Cerebellar cortex (tissue), 1 donor: ENCODE measurements around the gene MAP4K1.
"Not testable (repeated sequence)": the region's sequence is repeated elsewhere in the genome, so short reads cannot be mapped to it uniquely, and the experiment has no call there.

Experiments
- DNase-seq: peaks from one replicate; pipeline ENCODE4 v3.0.0-alpha.2; 2015; ENCODE audit warnings: low spot score

MAP4K1 gene

DNA sequence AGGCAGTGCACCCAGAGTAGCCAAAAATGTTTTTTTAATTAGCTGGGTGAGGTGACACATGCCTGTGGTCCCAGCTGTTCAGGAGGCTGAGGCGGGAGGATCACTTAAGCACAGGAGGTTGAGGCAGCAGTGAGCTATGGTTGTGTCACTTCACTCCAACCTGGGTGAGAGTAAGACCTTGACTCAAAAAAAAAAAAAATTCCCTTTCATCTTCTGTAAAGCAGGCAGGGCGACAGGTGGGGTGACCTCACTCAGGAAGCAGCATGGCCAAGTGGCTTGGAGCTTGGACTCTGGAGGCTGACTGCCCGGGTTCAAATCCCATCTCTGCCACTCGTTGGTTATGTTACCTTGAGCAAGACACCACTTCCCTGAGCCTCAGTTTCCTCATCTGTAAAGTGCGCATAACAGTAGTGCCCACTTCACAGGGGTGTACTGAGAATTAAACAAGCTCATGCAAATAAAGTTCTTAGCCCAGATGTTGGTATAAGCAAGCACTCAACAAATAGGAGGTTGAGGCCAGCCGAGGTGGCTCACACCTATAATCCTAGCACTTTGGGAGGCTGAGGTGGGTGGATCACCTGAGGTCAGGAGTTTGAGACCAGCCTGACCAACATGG lies 48.3 kb downstream of the MAP4K1 start:
- no peak for DNase-seq

DNA sequence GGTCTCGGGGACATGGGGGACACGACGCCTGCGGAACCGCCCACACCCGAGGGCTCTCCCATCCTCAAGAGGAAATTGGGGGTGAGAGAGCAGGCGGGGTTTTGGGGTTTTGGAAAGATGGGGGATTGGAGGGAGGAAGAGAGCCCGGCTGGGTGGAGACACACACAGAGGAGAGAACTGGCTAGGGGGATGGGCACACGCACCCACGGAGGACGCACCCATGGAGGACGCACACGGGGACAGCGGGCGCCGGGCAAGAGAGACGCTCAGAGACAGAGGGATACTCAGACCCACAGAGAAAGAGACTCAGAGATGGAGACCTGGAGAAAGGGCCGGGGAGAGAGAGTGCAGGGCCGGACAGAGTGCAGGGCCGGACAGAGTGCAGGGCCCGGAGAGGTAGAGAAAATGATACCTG lies 52.1 kb downstream of the MAP4K1 start:
- DNase-seq: no peak

DNA sequence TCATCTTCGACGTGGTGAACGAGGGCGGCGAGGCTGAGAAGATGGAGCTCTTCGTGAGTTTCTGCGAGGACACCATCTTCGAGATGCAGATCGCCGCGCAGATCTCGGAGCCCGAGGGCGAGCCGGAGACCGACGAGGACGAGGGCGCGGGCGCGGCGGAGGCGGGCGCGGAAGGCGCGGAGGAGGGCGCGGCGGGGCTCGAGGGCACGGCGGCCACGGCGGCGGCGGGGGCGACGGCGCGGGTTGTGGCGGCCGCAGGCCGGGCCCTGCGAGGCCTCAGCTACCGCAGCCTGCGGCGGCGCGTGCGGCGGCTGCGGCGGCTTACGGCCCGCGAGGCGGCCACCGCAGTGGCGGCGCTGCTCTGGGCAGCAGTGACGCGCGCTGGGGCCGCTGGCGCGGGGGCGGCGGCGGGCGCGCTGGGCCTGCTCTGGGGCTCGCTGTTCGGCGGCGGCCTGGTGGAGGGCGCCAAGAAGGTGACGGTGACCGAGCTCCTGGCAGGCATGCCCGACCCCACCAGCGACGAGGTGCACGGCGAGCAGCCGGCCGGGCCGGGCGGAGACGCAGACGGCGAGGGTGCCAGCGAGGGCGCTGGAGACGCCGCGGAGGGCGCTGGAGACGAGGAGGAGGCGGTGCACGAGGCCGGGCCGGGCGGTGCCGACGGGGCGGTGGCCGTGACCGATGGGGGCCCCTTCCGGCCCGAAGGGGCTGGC lies 52.6 kb downstream of the MAP4K1 start:
- no peak for DNase-seq

DNA sequence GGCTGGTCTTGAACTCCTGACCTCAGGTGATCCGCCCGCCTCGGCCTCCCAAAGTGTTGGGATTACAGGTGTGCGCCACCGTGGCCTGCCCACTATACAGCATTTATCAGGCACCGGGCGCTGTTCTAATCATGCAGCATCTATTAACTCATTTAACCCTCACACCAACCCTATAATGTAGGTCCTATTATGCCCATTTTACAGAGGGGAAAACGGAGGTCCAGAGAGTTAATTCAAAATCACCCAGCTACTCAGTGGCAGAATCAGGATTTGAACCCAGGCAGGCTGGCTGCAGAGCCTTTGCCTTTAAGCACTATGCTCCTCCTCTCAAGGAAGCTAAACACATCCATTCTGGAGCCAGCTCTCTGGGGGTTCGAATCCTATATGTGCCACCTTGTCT lies 54.3 kb downstream of the MAP4K1 start:
- DNase-seq: no peak

DNA sequence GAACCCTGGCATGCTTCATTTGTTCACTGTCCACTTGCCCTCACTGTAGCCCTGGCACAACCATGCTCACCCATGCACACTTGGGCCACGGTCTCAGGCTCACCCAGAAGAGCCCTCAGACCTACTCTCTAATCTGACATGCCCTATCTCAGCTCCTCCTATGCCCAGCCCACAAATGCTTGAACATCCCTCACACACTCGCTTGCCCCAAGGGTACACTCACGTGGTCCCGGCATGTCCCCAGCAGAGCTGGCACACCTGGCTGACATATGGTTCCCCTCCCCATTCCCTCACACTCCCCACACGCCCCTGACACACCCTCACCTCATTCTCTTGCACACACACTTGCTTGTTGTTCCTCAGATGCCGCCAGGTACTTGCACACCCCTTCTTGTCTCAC lies 55.7 kb downstream of the MAP4K1 start:
- no peak for DNase-seq

DNA sequence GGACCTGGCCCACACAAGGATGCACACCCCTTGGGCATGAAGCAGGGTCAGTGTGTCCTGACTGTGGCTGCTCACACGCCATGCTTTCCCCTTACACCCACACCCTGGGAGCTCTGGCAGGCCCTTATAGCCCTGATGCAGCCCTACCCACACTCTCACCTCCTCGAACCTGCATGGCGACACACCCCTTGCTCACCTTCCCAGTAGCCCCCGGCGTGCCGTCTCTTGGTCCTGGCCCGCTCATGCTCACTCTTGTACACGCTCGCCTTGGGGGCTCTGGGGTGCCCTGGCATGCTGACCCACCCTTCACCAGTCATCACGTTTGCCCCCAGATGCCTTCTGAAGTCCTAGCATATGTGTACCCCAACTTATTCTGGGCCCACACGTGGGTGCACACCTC lies 56.1 kb downstream of the MAP4K1 start:
- DNase-seq: no peak

DNA sequence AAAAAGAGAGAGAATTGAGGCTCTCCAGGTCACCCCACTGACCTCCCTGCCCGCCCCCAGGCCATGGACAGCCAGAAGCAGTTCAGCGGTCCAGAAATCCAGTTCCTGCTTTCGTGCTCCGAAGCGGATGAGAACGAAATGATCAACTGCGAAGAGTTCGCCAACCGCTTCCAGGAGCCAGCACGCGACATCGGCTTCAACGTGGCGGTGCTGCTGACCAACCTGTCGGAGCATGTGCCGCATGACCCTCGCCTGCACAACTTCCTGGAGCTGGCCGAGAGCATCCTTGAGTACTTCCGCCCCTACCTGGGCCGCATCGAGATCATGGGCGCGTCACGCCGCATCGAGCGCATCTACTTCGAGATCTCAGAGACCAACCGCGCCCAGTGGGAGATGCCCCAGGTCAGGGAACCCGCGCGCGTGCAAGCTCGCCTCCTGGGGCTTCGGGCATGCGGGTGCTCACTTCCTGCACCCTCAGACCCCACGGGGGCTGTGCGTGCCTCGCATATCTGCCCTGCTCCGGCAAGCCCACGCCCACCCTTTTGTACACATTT lies 56.6 kb downstream of the MAP4K1 start:
- DNase-seq: no peak

DNA sequence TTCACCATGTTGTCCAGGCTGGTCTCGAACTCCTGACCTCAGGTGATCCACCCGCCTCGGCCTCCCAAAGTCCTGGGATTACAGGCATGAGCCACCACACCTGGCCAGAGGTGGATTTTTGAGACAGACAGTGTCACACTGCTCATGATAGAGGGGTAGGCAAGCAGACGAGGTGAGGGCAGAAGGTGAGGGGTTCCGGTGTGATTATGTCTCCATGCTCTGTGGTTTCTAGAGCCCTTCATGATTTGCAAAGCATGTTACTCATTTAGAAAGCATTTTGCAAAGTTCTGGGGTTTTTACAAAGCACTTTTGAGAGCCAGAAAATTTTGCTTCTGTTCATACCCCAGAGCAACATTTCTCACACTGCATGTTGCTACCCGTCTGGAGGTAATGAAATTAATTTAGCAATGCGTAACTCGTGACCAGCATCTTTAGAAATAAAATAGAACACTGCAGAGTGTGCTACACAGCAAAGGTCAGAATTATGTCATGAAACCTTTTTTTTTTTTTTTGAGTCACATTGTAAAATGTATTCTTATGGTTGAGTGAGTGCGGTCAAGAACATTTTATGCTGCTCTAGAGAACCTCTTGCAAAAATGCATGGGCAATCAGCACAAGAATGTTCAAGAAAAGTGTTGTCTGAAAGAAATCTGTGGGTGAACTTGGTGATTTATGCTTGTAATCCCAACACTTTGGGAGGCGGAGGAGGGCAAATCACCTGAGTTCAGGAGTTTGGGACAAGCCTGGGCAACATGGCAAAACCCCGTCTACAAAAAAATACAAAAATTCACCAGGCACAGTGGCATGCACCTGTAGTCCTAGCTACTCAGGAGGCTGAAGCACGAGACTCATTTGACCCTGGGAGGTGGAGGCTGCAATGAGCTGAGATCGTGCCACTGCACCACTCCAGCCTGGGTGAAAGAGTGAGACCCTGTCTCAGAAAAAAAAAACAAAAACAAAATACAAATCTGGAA lies 58.0 kb downstream of the MAP4K1 start:
- no peak for DNase-seq

DNA sequence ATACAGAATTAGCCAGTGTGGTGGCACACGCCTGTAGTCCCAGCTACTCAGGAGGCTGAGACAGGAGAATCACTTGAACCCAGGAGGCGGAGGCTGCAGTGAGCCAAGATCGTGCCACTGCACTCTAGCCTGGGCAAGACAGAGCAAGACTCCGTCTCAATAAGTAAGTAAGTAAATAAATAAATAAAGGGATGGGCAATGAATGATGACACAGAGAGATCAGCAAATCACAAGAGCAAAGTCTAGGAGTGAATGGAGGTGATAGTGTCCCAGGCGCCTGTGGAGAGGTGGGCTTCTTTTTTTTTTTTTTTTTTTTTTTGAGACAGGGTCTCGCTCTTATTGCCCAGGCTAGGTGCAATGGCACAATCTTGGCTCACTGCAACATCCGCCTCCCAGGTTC lies 58.8 kb downstream of the MAP4K1 start:
- DNase-seq: not testable (repeated sequence)

DNA sequence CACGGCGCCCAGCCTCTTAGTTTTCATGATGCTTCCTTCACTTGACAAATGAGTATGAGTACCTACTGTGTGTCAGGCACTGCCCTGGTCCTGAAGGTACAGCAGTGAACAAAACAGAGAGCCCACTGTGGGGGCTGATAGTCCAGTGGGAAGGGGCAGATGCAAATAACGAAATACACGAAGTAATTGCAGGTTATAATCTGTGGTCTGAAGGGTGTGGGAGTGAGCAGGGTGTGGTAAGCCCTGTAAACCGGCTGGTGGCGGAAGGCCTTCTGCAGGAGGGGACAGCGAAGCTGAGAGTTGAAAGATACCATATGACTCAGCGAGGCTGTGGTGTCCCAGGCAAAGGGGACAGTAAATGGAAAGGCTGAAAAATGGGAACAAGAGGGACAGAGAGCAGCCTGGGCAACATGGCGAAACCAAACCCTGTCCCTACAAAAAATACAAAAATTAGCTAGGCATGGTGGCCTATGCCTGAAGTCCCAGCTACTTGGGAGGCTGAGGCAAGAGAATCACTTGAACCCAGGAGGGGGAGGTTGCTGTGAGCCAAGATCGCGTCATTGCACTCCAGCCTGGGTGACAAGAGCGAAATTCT lies 60.5 kb downstream of the MAP4K1 start:
- no peak for DNase-seq

DNA sequence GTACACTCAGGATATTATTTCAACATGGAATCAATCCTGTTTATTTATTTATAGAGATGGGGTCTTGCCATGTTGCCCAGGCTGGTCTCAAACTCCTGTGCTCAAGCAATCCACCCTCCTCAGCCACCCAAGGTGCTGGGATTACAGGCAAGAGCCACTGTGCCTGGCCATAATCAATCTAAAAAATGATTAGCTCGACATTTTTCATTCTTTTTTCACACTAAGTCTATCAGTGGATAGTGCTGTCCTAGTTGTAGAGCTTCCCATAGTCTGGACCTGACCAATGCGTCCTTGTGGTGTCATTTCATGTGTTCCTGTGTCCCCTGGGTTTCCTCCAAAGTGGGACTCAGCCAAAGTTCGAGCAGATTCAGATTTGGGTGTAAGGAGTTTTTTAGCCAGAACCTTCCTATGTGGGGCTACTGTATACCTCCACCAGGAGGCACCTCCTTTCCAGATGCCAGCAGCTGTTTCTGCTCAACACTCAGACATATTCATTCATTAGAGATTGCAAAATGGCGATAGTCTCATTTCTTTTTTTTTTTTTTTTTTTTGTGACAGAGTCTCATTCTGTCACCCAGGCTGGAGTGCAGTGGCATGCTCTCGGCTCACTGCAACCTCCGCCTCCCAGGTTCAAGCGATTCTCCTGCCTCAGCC lies 61.1 kb downstream of the MAP4K1 start:
- DNase-seq: peak; percentile 7

DNA sequence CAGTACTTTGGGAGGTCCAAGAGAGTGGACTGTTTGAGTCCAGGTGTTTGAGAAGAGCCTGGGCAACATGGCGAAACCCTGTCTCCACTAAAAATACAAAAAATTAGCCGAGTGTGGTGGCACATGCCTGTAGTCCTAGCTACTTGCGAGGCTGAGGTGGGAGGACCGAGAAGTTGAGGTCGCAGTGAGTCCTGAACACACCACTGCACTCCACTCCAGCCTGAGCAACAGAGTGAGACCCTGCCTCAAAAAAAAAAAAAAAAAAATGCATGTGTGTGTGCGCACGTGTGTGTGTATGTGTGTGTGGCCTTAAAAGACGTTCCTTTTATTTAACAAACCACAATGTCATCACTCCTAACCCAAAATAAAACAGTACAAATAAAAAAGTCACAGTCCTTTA lies 62.6 kb downstream of the MAP4K1 start:
- DNase-seq: no peak

DNA sequence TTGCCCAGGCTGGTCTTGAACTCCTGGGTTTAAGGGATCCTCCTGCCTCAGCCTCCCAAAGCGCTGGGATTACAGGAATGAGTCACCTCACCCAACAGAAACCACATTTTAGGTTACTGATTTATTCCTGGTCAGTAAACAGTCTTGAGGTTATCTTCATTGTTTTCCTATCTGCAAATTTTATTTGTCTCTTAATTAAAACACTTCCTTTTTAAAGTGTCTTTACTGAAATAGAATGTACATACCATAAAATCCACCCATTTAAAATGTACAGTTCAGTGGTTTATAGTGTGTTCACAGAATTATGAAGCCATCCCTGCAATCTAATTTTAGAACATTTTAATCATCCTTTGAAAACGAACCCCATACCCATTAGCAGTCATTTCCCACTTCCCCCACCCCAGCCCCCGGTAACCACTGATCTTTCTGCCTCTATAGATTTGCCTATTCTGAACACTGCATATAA lies 63.0 kb downstream of the MAP4K1 start:
- DNase-seq: no peak

DNA sequence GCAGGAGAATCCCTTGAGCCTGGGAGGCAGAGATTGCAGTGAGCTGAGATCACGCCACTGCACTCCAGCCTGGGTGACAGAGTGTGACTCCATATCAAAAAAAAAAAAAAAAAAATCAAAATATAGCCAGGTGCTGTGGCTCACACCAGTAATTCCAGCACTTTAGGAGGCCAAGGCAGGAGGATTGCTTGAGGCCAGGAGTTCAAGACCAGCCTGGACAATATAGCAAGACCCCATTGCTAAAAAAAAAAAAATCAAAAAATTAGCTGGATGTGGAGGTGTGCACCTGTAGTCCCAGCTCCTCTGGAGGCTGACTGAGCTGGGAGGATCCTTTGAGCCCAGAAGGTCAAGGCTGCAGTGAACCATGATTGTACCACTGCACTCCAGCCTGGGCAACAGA lies 64.5 kb downstream of the MAP4K1 start:
- DNase-seq: not testable (repeated sequence)

DNA sequence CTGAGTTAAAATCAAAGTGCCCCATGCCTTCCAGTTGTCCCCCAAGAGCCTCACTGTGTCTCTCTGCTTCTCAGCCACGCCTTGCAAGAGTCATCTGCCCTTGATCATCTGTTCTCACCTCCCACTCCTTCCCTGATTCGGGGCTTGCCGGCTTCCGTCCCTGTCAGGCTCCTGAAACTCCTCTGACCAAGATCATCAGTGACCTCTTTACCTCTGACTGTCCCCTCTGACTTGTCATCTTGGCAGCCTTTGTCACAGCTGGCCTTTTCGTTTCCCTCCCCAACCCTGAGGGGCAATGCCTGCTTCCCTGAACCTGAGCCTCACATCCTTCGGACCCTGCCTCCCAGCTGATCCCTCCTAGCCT lies 66.3 kb downstream of the MAP4K1 start:
- DNase-seq: no peak

DNA sequence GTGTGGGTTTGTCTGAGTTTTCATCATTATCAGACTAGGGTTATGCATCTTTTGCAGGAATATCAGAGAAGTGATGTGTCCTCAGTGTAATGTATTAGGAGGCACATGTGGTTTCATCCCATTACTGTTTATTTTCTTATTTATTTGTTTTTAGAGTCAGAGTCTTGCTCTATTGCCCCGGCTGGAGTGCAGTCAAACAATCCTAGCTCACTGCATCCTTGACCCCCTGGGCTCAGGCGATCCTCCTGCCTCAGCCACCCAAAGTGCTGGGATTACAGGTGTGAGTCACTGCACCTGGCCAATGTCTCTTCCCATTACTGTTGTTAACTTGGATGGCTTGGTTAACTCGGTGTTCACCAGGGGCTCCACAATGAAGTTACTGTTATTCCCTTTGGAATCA lies 67.4 kb downstream of the MAP4K1 start:
- no peak for DNase-seq

DNA sequence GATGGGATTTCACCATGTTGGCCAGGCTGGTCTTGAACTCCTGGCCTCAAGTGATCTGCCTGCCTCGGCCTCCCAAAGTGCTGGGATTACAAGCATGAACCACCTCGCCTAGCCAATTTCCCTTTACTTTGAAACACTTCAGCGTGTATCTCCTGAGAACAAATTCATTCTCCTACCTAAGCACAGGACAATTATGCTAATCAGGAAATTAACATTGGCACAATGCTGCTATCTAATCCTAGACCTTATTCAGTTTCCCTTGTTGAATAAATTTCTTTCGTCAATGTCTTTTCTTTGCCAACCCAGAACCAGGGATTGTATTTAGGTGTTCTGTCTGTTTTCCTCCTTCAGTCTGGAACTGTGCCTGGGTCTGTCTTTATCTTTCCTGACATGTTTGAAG lies 67.8 kb downstream of the MAP4K1 start:
- no peak for DNase-seq

DNA sequence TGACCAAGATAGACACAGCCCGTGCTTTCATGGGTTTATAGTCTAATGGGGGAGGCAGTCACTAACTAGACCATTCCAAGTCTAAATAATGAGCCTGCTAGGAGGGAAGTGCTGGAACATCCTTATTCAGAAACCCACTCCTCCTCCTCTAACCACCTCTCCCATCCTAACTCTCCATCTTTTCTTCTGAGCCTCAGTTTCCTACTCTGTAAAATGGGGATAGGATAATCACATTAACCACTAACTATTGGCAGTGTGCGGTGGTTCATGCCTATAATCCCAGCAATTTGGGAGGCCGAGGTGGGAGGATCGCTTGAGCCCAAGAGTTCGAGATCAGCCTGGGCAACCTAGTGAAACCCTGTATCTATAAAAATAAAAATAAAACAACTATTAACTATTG lies 68.7 kb downstream of the MAP4K1 start:
- no peak for DNase-seq

DNA sequence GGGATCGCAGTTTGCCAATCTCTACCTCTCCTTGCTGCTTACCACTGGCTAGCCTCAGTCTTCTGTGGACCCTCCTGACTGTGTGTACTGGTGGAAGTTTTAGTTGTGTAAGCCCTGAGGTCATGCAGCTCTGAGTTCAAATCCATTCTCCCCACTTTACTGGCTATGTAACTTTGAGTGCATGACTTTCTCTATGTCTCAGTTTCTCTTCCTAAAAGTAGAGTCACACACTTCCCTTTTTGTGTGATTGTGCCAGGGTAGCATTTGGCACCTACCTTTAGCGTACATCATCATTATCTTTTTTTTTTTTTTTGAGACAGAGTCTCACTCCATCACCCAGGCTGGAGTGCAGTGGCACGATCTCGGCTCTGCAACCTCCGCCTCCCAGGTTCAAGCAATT lies 70.3 kb downstream of the MAP4K1 start:
- DNase-seq: no peak

DNA sequence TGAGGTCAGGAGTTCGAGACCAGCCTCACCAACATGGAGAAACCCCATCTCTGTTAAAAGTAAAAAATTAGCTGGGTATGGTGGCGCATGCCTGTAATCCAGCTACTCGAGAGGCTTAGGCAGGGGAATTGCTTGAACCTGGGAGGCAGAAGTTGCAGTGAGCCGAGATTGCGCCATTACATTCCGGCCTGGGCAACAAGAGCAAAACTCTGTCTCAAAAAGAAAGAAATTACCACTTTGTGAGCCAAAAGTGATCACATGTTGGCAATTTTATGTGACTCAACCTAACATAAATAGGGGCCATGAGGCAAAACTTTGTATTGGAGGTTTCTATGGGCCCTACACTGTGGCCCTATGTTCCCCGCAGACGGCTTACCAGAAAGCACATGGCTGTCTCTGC lies 72.2 kb downstream of the MAP4K1 start:
- no peak for DNase-seq

DNA sequence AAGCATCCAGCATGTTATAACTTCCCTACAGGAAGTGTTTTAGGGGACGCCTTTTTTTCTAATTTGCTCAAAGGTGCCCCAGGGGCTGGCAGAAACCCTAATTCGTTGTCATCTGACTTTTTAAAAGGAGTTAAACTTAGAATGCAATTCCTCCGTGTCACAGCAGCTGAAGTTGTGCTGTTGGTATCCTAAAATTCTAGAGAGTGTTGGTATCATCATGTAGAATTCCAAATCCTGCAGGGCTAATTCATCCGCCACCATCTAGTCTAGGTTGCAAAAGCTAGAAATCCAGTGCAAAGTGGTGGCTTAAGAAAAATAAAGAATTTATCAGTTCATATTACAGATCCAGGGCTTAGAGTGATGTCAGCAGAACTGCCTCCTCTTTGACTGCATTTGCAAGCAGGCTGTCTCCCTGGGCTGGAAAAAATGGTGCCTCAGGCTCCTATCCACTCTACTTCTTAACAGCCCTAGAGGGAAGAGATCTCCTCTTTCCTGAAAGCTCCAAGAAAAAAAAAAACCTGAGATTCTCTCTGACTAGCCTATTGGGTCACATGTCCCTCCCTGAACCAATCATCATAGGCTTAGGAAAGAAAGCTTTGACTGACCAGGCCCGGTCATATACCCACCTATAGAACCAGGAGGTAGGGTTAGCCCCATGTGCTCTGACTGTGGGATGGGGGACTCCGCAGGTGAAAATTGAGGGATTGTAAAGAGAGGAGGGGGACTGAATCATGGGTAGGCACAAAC lies 73.0 kb downstream of the MAP4K1 start:
- DNase-seq: peak; percentile 21
